Measurements from ENCODE around the gene KRTAP2-3. TPM values are rescaled to one million over a fixed set of nuclear protein-coding genes. Genes with fewer than 3 reads are reported as not detected.

Gene KRTAP2-3
- total RNA-seq, 1 experiment from 2014 or later = 0.57 TPM

- no peaks in the 10 kb centered on the region for H3K79me2 ChIP-seq (ENCODE audit: low read depth)
- H2AFZ ChIP-seq = no peak overlapping the region
- no peak overlapping the region for H3K4me3 ChIP-seq
- H3K4me1 ChIP-seq (replicated peaks; ENCODE audit: insufficient read depth) = peaks cover 27% of the 10 kb centered on the region
- BruUV-seq (replicated peaks) = no TSS peak
- no peak overlapping the region for H3K4me2 ChIP-seq
- H4K20me1 ChIP-seq (ENCODE audit: insufficient read depth) = no peaks in the 10 kb centered on the region
- no peaks in the 10 kb centered on the region for H3K27me3 ChIP-seq (ENCODE audit: insufficient read depth, low read depth)
- DNase-seq = no peak
- H3K9me3 ChIP-seq (ENCODE audit: insufficient read depth, low read depth) = peaks cover 9% of the 10 kb centered on the region; the same call in 1 of the 2 replicates
- no peak overlapping the region for H3K27ac ChIP-seq
- POLR2A ChIA-PET (ENCODE audit: unreplicated experiment) = no interaction called here
- no peak for TF ChIP-seq CTCF (conservative IDR thresholded peaks at IDR 0.05)
- TF ChIP-seq EZH2 (IDR thresholded peaks at IDR 0.05; ENCODE audit: low read depth) = no peak
- intact Hi-C loops (cut with micrococcal nuclease; ENCODE audit: unreplicated experiment) = no loop called here
- no peaks in the 10 kb centered on the region for H3K9me2 ChIP-seq (ENCODE audit: insufficient read depth)
- peaks cover 23% of the 10 kb centered on the region for H3F3A ChIP-seq (ENCODE audit: insufficient read depth, low read depth)
- H3K36me3 ChIP-seq (ENCODE audit: low read depth) = 0 out of 2 replicates have a peak, but pooled peaks cover 5% of the 10 kb centered on the region
- CTCF ChIA-PET = no interaction called here
These were observed 5.9 kb downstream of the KRTAP2-3 start for GRCh38 chr17:41054025-41054424.

- no peak overlapping the region for H3K4me3 ChIP-seq
- no peaks in the 10 kb centered on the region for H3K79me2 ChIP-seq (ENCODE audit: low read depth)
- H3K27me3 ChIP-seq (ENCODE audit: insufficient read depth, low read depth) = no peaks in the 10 kb centered on the region
- H3K9me2 ChIP-seq (ENCODE audit: insufficient read depth) = no peaks in the 10 kb centered on the region
- POLR2A ChIA-PET (ENCODE audit: unreplicated experiment) = no interaction called here
- peaks cover 9% of the 10 kb centered on the region; the same call in 1 of the 2 replicates for H3K9me3 ChIP-seq (ENCODE audit: insufficient read depth, low read depth)
- H3K4me1 ChIP-seq (replicated peaks; ENCODE audit: insufficient read depth) = peaks cover 29% of the 10 kb centered on the region
- H3K4me2 ChIP-seq = no peak overlapping the region
- H4K20me1 ChIP-seq (ENCODE audit: insufficient read depth) = no peaks in the 10 kb centered on the region
- H2AFZ ChIP-seq = no peak overlapping the region
- CTCF ChIA-PET = no interaction called here
- peaks cover 23% of the 10 kb centered on the region for H3F3A ChIP-seq (ENCODE audit: insufficient read depth, low read depth)
- TF ChIP-seq CTCF (conservative IDR thresholded peaks at IDR 0.05) = no peak
- no peak for TF ChIP-seq EZH2 (IDR thresholded peaks at IDR 0.05; ENCODE audit: low read depth)
- DNase-seq = no peak
- H3K27ac ChIP-seq = no peak overlapping the region
- no TSS peak for BruUV-seq (replicated peaks)
- intact Hi-C loops (cut with micrococcal nuclease; ENCODE audit: unreplicated experiment) = no loop called here
- H3K36me3 ChIP-seq (ENCODE audit: low read depth) = 0 out of 2 replicates have a peak, but pooled peaks cover 5% of the 10 kb centered on the region
These were observed 7.3 kb downstream of the KRTAP2-3 start for GRCh38 chr17:41052566-41052965.

GRCh38 chr17:41049110-41049509 is 10.8 kb downstream of the KRTAP2-3 start:
- H3K4me2 ChIP-seq = peak overlapping the region; percentile 74
- no TSS peak for BruUV-seq (replicated peaks)
- DNase-seq = peak; percentile 17 to 92
- TF ChIP-seq EZH2 (IDR thresholded peaks at IDR 0.05; ENCODE audit: low read depth) = no peak
- TF ChIP-seq CTCF (conservative IDR thresholded peaks at IDR 0.05) = no peak
- H3K27me3 ChIP-seq (ENCODE audit: insufficient read depth, low read depth) = no peaks in the 10 kb centered on the region
- peak overlapping the region; percentile 33; the same call in 1 of the 2 replicates for H3K4me3 ChIP-seq
- H3K9me3 ChIP-seq (ENCODE audit: insufficient read depth, low read depth) = peaks cover 9% of the 10 kb centered on the region; the same call in 1 of the 2 replicates
- H3K79me2 ChIP-seq (ENCODE audit: low read depth) = no peaks in the 10 kb centered on the region
- POLR2A ChIA-PET (ENCODE audit: unreplicated experiment) = interaction anchor here (0.5 to 0.7 kb wide), 4 partner anchors 23 to 980 kb away, joined by 3 read pairs; no protein-coding TSS in a partner anchor
- H3K36me3 ChIP-seq (ENCODE audit: low read depth) = no peaks in the 10 kb centered on the region
- CTCF ChIA-PET = no interaction called here
- H3F3A ChIP-seq (ENCODE audit: insufficient read depth, low read depth) = peaks cover 28% of the 10 kb centered on the region
- H3K4me1 ChIP-seq (replicated peaks; ENCODE audit: insufficient read depth) = peaks cover 33% of the 10 kb centered on the region
- H3K27ac ChIP-seq = peak overlapping the region; percentile 97
- intact Hi-C loops (cut with micrococcal nuclease; ENCODE audit: unreplicated experiment) = loop anchor here (5.0 kb wide), 1 partner anchor 92 kb away; no protein-coding TSS in a partner anchor
- no peaks in the 10 kb centered on the region for H4K20me1 ChIP-seq (ENCODE audit: insufficient read depth)
- no peaks in the 10 kb centered on the region for H3K9me2 ChIP-seq (ENCODE audit: insufficient read depth)
- H2AFZ ChIP-seq = no peak overlapping the region
